ENCODE measurements around the gene ZFAND3. TPM values are rescaled to one million over a fixed set of nuclear protein-coding genes. Genes with fewer than 3 reads are reported as not detected.

Gene ZFAND3
- total RNA-seq, 1 donor from 2014 or later: 66.9 TPM

GRCh38 chr6:38141716-38142115 is 322.2 kb downstream of the ZFAND3 start:
- H3K27me3 Mint-ChIP-seq: no peaks in the 10 kb centered on the region
- peaks cover 18% of the 10 kb centered on the region for H3K36me3 Mint-ChIP-seq
- no peak for DNase-seq (ENCODE audit: extremely low spot score, unreplicated experiment)
- H3K27ac Mint-ChIP-seq: peak overlapping the region; percentile 64
- no peaks in the 10 kb centered on the region for H3K9me3 Mint-ChIP-seq
- H3K4me3 Mint-ChIP-seq: no peak overlapping the region
- H3K4me1 Mint-ChIP-seq (ENCODE audit: unreplicated experiment): peaks cover 38% of the 10 kb centered on the region
- TF ChIP-seq CTCF (conservative IDR thresholded peaks at IDR 0.05): no peak

GRCh38 chr6:38142178-38142902 is 322.8 kb downstream of the ZFAND3 start:
- Mint-ChIP-seq H3K4me3 (no peak overlapping the region), H3K9me3 (no peaks in the 10 kb centered on the region), H3K27ac (no peak overlapping the region), H3K4me1 (ENCODE audit: unreplicated experiment) (peaks cover 34% of the 10 kb centered on the region), H3K36me3 (peaks cover 21% of the 10 kb centered on the region), H3K27me3 (no peaks in the 10 kb centered on the region)
- DNase-seq (ENCODE audit: extremely low spot score, unreplicated experiment): no peak
- no peak for TF ChIP-seq CTCF (conservative IDR thresholded peaks at IDR 0.05)

- no peak for DNase-seq (ENCODE audit: extremely low spot score, unreplicated experiment)
- Mint-ChIP-seq H3K27me3 (no peaks in the 10 kb centered on the region), H3K9me3 (no peaks in the 10 kb centered on the region), H3K36me3 (peaks cover 18% of the 10 kb centered on the region), H3K4me3 (no peak overlapping the region), H3K4me1 (ENCODE audit: unreplicated experiment) (peaks cover 37% of the 10 kb centered on the region), H3K27ac (no peak overlapping the region)
- no peak for TF ChIP-seq CTCF (conservative IDR thresholded peaks at IDR 0.05)
Observed at GRCh38 chr6:38143191-38144150, 323.9 kb downstream of the ZFAND3 start.

- H3K9me3 Mint-ChIP-seq: no peaks in the 10 kb centered on the region
- H3K27ac Mint-ChIP-seq: no peak overlapping the region
- no peak for DNase-seq (ENCODE audit: extremely low spot score, unreplicated experiment)
- TF ChIP-seq CTCF (conservative IDR thresholded peaks at IDR 0.05): no peak
- no peak overlapping the region for H3K4me3 Mint-ChIP-seq
- no peaks in the 10 kb centered on the region for H3K27me3 Mint-ChIP-seq
- H3K4me1 Mint-ChIP-seq (ENCODE audit: unreplicated experiment): peaks cover 46% of the 10 kb centered on the region
- H3K36me3 Mint-ChIP-seq: peaks cover 18% of the 10 kb centered on the region
Observed at GRCh38 chr6:38144365-38144945, 324.9 kb downstream of the ZFAND3 start.

- no peak for TF ChIP-seq CTCF (conservative IDR thresholded peaks at IDR 0.05)
- Mint-ChIP-seq H3K4me3 (no peak overlapping the region), H3K9me3 (no peaks in the 10 kb centered on the region), H3K4me1 (ENCODE audit: unreplicated experiment) (peaks cover 46% of the 10 kb centered on the region), H3K27me3 (no peaks in the 10 kb centered on the region), H3K27ac (no peak overlapping the region), H3K36me3 (peaks cover 10% of the 10 kb centered on the region)
- no peak for DNase-seq (ENCODE audit: extremely low spot score, unreplicated experiment)
Observed at GRCh38 chr6:38146021-38146733, 326.6 kb downstream of the ZFAND3 start.

Data from type B pancreatic cell (in vitro differentiated cells).